Suprapubic skin (tissue), 4 donors: ENCODE data around the gene MED26. TPM values are rescaled to one million over a fixed set of nuclear protein-coding genes. Genes with fewer than 3 reads are reported as not detected.

Experiments
- DNase-seq, 2 donors: peaks; one replicate each; pipeline ENCODE4 v3.0.0-alpha.2; 2019; ENCODE audit warnings: low spot score in 2 of 2
- H3K27ac ChIP-seq: fragments of 200-600 bp; sonication (generic); one replicate; pipeline ENCODE4 v1.5.1; 2019
- H3K27me3 ChIP-seq: fragments of 200-600 bp; sonication (generic); one replicate; pipeline ENCODE4 v1.5.1; 2019
- H3K36me3 ChIP-seq: fragments of 200-600 bp; sonication (generic); one replicate; pipeline ENCODE4 v1.5.1; 2019
- H3K4me1 ChIP-seq: fragments of 200-600 bp; sonication (generic); one replicate; pipeline ENCODE4 v1.5.1; 2019
- H3K4me3 ChIP-seq: fragments of 200-600 bp; sonication (generic); one replicate; pipeline ENCODE4 v1.5.1; 2019; ENCODE audit warnings: mild to moderate bottlenecking
- H3K9me3 ChIP-seq: fragments of 200-600 bp; sonication (generic); one replicate; pipeline ENCODE4 v1.5.1; 2019
- EP300 ChIP-seq: sonication (generic); formaldehyde crosslinking; IDR thresholded peaks from one replicate; pipeline ENCODE4 v1.6.1; 2017; ENCODE audit warnings: antibody characterized with exemption
- POLR2A ChIP-seq, 2 donors: fragments of 450-650 bp; IDR thresholded peaks; one replicate each; pipeline ENCODE4 v1.6.1; 2017; ENCODE audit warnings: antibody characterized with exemption in 2 of 2, mild to moderate bottlenecking in 2 of 2, moderate library complexity in 2 of 2
- POLR2AphosphoS5 ChIP-seq, 3 donors: sonication (generic); formaldehyde crosslinking; IDR thresholded peaks; one replicate each; pipeline ENCODE4 v1.6.1; 2017; ENCODE audit warnings: antibody characterized with exemption in 3 of 3
- WGBS: methylation state at CpG from one replicate; pipeline ENCODE4 v1.1.5; 2018; 5-methylcytosine and 5-hydroxymethylcytosine counted together
- total RNA-seq, 4 donors: library from RNA; depleted of rRNA; stranded (reverse); fragments of >200 nt; gene quantifications; one replicate each; pipeline ENCODE4 v1.1.0, GENCODE V29; 2016
- TF ChIP-seq, protein P1 (sequence below), 2 donors: fragments of 200-600 bp in 1 of 2; fragments of 450-650 bp in 1 of 2; sonication (generic) in 1 of 2; IDR thresholded peaks; one replicate each; pipeline ENCODE4 v1.5.1; 2016 to 2019; ENCODE audit warnings: antibody characterized with exemption in 2 of 2, mild to moderate bottlenecking in 1 of 2, moderate library complexity in 1 of 2

MED26 gene
- total RNA-seq, 4 donors from 2014 or later, result 13.1 to 15.4 (median 14.6) TPM

DNA sequence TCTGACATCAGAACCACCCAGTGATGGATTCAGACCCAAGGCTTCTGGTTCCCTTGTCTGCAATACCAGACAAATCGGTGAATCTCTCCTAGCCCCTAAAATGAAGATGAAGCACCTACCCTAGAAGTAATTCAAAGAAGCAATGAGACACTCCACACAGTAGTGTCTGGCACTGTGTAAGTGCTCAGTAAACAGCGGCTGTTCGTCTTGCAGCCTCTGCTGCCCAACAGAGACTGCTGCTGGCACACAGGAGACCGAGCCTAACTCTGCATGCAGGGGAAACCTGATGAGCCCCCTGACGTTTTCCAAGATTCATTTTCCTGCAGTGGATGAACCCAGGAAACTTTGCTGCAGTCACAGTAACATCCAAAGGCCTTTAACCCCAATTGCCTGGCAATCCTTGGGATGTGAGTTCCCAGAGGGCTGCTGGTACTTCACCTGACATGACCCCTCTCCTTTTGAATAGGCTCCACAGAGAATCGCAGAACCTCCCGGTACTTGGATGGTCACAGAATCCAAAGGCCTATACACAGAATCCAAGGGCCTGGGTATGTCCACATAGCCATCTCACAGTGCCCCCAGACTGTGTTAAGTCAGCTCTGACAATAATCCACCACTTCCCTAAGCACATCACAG is 6.7 kb downstream of the MED26 start:
- Histone ChIP-seq H3K27me3 (no peaks in the 10 kb centered on the region), H3K4me1 (peaks cover 34% of the 10 kb centered on the region), H3K36me3 (peaks cover 14% of the 10 kb centered on the region), H3K9me3 (no peaks in the 10 kb centered on the region), H3K4me3 (no peak overlapping the region), H3K27ac (no peak overlapping the region)
- no peak for DNase-seq
- WGBS, result 73% methylated on average over 3 of the region's 7 CpGs
- TF ChIP-seq, protein P1, sequence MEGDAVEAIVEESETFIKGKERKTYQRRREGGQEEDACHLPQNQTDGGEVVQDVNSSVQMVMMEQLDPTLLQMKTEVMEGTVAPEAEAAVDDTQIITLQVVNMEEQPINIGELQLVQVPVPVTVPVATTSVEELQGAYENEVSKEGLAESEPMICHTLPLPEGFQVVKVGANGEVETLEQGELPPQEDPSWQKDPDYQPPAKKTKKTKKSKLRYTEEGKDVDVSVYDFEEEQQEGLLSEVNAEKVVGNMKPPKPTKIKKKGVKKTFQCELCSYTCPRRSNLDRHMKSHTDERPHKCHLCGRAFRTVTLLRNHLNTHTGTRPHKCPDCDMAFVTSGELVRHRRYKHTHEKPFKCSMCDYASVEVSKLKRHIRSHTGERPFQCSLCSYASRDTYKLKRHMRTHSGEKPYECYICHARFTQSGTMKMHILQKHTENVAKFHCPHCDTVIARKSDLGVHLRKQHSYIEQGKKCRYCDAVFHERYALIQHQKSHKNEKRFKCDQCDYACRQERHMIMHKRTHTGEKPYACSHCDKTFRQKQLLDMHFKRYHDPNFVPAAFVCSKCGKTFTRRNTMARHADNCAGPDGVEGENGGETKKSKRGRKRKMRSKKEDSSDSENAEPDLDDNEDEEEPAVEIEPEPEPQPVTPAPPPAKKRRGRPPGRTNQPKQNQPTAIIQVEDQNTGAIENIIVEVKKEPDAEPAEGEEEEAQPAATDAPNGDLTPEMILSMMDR (IDR thresholded peaks at IDR 0.05), result no peak
- TF ChIP-seq EP300 (no peak), POLR2AphosphoS5 (IDR thresholded peaks at IDR 0.05) (no peak), POLR2A (IDR thresholded peaks at IDR 0.05) (no peak)

DNA sequence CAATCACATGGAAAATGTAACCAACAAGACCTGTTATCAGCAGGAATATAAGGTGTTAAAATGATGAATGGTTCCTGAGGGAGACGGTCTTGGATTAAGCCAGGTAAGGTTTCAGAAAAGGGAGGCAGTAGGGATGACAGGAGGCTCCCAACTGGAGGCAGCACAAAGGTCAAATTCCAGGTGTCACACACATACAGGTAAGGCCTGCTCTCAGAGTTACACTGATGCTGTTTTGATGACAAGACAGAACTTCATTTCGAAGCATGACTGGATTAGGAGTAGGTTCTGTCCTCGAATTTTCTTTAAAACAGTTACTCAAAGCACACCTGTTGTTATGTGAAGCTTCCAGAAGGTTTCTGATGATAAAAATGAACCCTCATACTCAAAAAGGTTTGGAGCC is 7.4 kb downstream of the MED26 start:
- no peak for TF ChIP-seq POLR2A (IDR thresholded peaks at IDR 0.05)
- TF ChIP-seq, protein P1 (IDR thresholded peaks at IDR 0.05), result no peak
- no peak for TF ChIP-seq POLR2AphosphoS5 (IDR thresholded peaks at IDR 0.05)
- no peak for TF ChIP-seq EP300
- Histone ChIP-seq H3K9me3 (no peaks in the 10 kb centered on the region), H3K27me3 (no peaks in the 10 kb centered on the region), H3K4me1 (peaks cover 31% of the 10 kb centered on the region), H3K36me3 (peaks cover 14% of the 10 kb centered on the region), H3K27ac (no peak overlapping the region), H3K4me3 (no peak overlapping the region)
- 73% methylated on average over 3 of the region's 3 CpGs for WGBS
- no peak for DNase-seq

DNA sequence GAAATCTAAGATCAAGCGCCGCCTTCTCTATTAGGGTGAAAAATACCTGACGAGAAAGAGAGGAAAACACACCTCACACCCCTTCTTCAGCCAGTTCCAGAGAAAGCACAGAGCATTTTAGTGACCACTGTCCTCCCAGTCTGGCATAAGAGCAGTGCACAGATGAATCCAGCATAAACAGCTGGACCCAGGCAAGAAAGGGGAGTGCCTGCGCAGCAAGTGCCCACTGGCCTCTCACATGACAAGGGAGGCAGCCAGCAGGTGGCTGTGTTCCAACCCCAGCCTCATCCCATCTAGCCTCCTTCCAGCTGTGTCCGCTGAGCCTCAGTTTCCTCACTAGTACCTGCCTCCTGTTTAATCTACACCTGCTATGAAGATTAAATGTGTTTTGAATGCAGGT is 8.0 kb downstream of the MED26 start:
- no peak overlapping the region for H3K27ac ChIP-seq
- peaks cover 14% of the 10 kb centered on the region for H3K36me3 ChIP-seq
- no peaks in the 10 kb centered on the region for H3K9me3 ChIP-seq
- no peak for TF ChIP-seq EP300
- no peak for TF ChIP-seq POLR2AphosphoS5 (IDR thresholded peaks at IDR 0.05)
- TF ChIP-seq POLR2A (IDR thresholded peaks at IDR 0.05), result no peak
- TF ChIP-seq, protein P1 (IDR thresholded peaks at IDR 0.05), result no peak
- H3K4me3 ChIP-seq, result no peak overlapping the region
- 75% methylated on average over 4 of the region's 5 CpGs for WGBS
- peaks cover 34% of the 10 kb centered on the region for H3K4me1 ChIP-seq
- no peak for DNase-seq
- no peaks in the 10 kb centered on the region for H3K27me3 ChIP-seq

DNA sequence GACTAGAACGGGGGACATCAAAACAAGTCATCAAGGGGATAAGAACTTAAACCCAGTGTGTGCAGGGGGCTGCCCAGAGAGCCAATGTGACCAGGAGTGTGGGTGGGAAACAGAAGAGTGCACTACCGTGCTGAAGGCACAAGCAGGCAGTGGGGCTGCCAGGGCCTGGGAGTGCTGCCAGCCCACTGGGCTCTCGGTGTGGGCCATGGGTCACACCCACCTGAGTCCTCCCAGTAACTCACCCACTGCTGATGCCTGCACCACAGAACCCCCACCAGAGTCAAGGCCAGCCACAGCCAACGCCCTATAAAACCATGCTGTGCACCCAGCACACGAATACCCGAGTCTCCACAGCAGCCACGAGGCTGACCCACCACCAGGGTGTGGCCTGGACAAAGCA is 8.5 kb downstream of the MED26 start:
- Histone ChIP-seq H3K9me3 (no peaks in the 10 kb centered on the region), H3K4me1 (peaks cover 36% of the 10 kb centered on the region), H3K27ac (no peak overlapping the region), H3K27me3 (no peaks in the 10 kb centered on the region), H3K4me3 (no peak overlapping the region), H3K36me3 (peaks cover 11% of the 10 kb centered on the region)
- TF ChIP-seq, protein P1 (IDR thresholded peaks at IDR 0.05), result no peak
- TF ChIP-seq POLR2AphosphoS5 (IDR thresholded peaks at IDR 0.05) (no peak), POLR2A (IDR thresholded peaks at IDR 0.05) (no peak), EP300 (no peak)
- 76% methylated on average over 3 of the region's 7 CpGs for WGBS
- no peak for DNase-seq

DNA sequence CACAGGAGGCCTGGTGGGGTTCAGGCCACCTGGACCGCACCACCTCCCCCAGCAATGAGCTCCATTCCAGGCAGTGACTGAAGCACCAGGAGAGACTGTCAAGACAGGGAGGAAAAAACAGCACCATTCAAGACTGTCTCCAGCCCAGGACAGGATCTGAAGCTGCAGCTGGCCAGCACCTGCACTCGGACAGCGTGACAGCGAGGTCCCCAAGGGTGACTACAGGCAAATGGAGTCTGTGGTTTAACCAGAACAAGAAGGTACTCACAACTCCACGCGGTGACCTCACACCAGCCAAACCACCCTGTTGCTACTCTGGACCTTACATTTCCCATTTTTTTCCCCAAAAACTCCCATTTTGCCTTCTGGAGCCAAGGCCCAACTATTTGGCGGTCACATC is 9.8 kb downstream of the MED26 start:
- Histone ChIP-seq H3K36me3 (no peaks in the 10 kb centered on the region), H3K27me3 (no peaks in the 10 kb centered on the region), H3K9me3 (no peaks in the 10 kb centered on the region), H3K4me3 (no peak overlapping the region), H3K27ac (no peak overlapping the region), H3K4me1 (peaks cover 35% of the 10 kb centered on the region)
- TF ChIP-seq POLR2AphosphoS5 (IDR thresholded peaks at IDR 0.05) (no peak), EP300 (no peak), POLR2A (IDR thresholded peaks at IDR 0.05) (no peak)
- no peak for DNase-seq
- whole genome bisulfite sequencing, result 91% methylated on average over 3 of the region's 7 CpGs

DNA sequence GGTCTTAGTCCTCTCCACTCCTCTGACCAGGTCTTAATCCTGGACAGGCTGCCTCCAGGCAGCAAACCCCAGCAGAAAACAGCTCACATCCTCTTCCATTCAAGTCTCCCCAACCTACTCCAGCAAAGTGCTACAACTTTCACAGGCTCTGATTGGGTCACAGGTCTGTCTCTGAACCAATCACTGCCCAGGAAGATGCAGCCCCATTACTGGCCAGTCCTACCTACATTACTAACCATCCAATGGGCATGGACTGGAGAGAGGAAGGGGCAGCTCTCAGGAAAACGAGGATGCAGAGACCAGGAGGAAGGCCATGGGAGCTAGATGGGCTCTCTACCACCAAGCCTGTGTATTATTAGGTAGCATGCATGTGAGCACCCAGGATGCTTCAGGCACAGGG is 12.2 kb downstream of the MED26 start:
- WGBS, result 60% methylated on average over 1 of the region's 1 CpG
- no peaks in the 10 kb centered on the region for H3K9me3 ChIP-seq
- TF ChIP-seq, protein P1 (IDR thresholded peaks at IDR 0.05), result no peak
- TF ChIP-seq POLR2A (IDR thresholded peaks at IDR 0.05) (no peak), EP300 (no peak)

More for the DNA sequence above, 12.2 kb downstream of the MED26 start:
- H3K27ac ChIP-seq, result no peak overlapping the region
- H3K4me1 ChIP-seq, result peaks cover 38% of the 10 kb centered on the region
- H3K27me3 ChIP-seq, result no peaks in the 10 kb centered on the region
- H3K4me3 ChIP-seq, result no peak overlapping the region
- no peaks in the 10 kb centered on the region for H3K36me3 ChIP-seq
- DNase-seq, result no peak
